HG03097 (cell line): ENCODE measurements around the gene TMEM61.
"Not testable (repeated sequence)": the region's sequence is repeated elsewhere in the genome, so short reads cannot be mapped to it uniquely, and the experiment has no call there.

ENCODE experiments used
- ATAC-seq: cut with Tn5 transposase; IDR thresholded peaks from one replicate; pipeline ENCODE4 v1.9.1; 2021; ENCODE audit not compliant: unreplicated experiment, low FRiP score

The TMEM61 gene

DNA sequence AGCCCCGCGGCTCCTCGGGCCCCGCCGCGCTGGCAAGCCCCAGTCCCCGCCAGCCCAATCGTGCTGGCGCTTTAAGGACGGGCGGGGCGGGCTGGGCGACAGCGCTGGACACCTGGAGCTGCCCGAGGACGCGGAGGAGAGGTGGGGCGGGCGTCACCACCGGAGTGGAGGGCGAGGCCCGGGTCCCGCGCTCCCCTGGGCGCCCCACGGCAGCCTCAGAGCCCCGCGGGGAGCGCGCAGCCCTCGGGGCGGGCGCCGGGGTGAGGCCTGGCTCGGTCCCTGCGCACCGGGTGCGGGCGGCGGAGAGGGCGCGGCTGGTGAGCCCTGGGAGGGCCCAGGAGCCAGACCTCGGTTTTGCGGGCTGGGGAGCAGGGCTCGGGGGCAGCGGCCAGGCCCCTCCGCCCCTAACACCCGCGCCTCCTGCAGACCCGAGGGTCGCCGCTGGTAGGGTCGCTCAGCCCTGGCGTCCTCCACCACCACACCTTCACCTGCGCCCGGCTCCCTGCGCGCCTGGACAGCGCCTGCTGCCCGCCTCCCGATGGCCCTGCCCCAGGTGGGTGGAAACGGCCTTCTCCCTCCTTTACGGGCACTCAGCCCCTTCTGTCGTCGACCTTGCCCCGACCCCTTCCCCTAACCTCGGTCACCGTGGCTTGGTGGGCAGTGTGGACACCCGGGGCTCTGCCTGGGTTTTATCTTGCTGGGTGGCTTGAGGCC, at the start of gene TMEM61:
TSS of gene TMEM61 (plus strand) at position 101 of the 714 bp plus-strand sequence. CDS start at position 539, 438 bp downstream.
- ATAC-seq: no peak

DNA sequence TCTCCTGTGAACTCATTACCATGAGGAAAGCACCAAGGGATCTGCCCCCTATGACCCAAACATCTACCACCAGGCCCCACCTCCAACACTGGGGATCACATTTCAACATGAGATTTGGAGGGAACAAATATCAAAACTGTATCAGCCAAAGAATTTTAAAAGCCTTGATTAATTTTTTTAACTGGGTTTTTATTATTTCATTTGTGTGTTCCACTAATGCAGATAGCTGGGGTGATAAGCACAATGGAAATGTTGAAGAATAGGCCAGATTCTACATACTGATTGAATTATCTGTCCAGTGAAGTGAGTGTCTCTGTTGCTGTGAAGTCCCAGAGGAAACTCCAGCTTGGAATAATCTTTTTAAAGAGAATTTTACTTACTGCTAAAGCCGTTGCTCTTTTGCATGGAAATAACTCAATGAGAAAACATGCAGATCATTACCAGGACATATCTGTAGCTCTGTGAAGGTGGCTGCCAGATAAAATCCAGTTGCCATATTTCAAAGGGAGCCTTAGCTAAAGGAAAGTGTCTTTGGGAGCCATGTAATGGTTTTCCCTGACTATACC, 49.1 kb upstream of the TMEM61 start:
- ATAC-seq: no peak

DNA sequence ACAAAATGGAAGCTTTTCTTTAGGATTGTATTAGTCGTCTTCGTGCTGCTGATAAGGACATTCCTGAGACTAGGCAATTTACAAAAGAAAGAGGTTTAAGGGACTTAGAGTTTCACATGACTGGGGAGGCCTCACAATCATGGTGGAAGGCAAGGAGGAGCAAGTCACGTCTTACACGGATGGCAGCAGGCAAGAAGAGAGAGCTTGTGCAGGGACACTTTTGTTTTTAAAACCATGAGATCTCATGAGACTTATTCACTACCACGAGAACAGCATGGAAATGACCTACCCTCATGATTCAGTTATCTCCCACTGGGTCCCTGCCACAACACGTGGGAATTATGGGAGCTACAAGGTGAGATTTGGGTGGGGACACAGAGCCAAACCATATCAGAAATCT, 46.3 kb upstream of the TMEM61 start:
- ATAC-seq: not testable (repeated sequence)

DNA sequence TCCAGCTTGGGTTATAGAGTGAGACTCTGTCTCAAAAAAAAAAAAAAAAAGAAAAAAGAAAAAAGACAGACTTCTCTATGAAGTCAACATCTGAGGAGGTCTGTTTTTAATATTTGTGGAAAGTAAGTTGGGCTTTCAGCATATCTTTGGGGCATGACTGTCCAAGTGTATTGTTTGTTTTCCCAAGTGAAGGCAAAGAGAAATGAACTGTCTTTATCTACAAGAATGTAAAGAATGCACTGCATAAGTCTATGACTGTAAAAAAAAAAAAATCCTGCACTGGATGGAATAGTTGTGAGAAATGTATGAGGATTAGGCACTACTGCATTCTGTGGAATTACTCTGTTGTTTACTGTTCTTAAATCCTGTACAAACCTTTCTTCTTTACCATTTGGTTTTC, 45.6 kb upstream of the TMEM61 start:
- no peak for ATAC-seq

DNA sequence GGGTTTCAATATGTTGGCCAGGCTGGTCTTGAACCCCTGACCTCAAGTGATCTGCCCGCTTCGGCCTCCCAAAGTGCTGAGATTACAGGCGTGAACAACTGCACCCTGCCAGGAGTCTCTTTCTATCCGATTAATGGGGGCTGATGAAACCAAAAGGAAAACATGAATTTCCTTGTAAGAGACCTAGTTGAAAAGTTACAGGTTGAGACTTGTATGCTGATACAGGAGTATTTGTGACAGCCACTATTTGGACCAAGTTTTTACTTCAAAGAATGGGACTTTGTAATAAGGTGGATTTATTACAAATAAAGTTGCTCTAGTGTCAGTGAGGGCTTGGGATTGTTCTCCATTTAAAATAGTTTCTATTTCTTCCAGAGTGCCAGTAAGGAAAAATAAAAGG, 43.6 kb upstream of the TMEM61 start:
- no peak for ATAC-seq

DNA sequence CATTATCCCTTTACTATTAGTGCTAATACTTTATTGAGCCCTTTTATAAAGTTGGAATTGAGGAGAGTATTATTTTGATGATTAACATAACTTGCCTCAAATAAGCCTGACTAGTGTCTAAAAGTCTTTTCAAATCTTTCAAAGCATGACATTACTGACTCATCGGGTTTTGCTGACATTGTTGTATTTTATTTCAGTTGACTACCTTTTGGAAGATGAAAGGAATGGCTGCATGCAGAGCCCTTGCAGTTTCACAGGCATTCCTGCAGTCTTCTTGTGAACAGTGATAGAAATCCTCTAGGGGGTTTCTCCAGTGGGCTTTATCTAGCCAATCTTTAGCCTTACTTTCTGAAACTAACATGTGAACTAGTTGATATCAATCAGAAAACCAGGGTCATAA, 43.0 kb upstream of the TMEM61 start:
- ATAC-seq: no peak

DNA sequence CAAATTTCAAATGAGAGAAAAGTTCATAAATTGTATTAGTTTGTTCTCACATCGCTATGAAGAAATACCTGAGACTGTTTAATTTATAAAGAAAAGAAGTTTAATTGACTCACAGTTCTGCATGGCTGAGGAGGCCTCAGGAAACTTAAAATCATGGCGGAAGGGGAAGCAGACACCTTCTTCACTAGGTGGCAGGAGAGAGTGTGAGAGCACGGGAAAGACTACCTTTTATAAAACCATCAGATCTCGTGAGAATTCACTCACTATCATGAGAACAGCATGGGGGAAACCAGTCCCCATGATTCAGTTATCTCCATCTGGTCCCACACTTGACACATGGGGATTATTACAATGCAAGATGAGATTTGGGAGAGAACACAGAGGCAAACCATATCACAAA, 41.5 kb upstream of the TMEM61 start:
- not testable (repeated sequence) for ATAC-seq

DNA sequence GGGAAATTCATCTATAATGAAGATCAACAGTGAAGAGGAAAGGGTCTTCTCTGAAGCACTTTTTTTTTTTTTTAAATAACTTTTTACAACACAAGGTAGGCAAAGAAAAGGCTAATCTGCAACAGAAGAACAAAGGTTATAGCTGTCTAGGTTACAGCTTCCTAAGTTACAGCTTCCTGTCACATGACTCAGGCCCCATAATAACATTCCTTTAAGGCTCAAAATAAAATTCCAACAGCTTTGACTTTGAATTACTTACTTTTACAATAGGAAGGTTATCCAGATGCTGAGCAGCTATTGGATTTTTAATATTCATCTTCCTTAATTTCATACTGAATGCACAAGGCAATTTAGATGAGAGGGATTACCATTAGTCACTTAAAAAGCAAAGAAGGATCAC, 40.4 kb upstream of the TMEM61 start:
- no peak for ATAC-seq

DNA sequence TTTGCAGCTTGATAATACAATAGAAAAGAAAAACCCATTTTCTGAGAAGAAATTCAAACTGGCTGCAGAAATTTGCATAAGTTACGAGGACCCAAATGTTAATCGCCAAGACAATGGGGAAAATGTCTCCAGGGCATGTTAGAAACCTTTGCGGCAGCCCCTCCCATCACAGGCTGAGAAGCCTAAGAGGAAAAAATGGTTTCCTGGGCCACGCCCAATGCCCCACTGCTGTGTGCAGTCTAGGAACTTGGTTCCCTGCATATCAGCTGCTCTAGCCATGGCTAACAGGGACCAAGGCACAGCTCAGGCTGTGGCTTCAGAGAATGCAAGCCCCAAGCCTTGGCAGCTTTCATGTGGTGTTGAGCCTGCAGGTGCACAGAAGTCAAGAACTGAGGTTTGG, 37.5 kb upstream of the TMEM61 start:
- no peak for ATAC-seq

DNA sequence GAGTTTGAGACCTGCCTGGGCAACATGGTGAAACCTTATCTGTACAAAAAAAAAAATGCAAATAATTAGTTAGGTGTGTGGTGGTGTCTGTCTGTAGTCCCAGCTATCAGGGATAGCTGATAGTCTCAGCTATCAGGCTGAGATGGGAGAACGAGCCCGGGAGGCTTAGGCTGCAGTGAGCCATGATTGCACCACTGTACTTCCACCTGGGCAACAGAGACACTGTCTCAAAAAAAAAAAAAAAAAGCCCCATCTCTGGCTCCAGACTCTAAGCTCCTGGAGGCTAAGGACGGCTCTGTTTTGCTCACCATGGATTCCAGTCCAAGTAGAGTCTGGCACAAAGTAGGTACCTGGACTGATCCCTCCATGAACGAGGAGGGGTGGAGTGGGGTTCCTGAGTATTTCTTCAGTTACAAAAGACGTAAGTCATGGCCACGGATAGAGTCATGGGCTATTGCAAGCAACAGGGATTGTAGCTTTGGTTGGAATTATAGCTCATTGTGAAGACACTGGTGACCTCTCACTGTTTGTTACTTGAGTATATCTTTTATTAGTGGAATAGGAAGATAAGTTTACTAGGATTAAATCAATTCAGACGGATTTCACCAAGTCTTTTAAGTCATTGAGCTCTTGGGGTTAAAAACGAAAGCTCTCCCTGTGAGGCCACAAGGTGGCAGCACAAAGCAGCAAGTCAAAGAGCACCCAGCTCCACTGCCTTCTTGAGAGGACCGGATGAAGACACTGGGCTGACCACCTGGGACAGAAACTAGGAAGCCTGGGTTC, 35.6 kb upstream of the TMEM61 start:
- ATAC-seq: no peak

DNA sequence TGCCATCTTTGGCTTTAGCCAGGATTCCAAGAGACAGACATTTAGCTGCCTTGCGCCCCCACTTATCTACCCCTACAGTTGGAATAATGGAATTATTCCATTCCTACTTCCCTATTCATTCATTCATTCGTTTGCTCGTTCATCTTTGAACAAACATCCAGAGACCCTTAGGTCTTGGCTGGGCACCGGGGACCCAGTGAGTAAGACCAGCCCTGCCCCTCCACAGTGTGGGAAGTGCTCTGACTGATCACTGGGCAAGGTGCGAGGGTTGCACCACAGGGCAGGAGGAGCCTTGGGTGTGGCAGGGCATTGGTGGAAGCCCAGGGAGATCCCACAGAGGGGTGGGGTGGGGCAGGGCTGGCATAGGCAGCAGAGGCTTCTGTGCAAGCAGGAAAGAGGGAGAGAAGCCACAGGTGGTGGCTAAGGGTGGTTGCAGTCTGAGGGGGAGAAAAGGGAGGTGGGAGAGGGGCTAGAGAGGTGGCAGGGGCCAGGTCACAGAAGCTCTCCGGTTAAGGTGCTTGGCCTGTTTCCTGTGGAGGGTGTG, 35.0 kb upstream of the TMEM61 start:
- no peak for ATAC-seq

DNA sequence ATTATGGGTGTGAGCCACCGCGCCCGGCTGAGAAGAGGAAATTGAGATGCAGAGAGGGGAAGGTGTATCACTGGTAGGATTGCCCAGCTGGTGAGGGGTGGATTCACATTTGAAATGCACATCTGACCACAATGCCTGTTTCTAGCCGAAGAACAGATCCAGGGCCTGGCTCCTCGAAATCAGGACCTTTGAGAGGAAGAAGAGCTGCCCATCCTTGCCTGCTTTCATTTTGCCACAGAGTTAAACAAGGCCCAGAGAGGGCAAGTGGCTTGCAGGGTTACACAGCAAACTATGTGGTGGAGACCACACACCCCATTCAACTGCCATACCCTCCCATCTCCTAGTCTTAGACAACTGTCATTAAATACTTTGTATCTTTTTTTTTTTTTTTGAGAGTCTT, 32.9 kb upstream of the TMEM61 start:
- ATAC-seq: no peak

DNA sequence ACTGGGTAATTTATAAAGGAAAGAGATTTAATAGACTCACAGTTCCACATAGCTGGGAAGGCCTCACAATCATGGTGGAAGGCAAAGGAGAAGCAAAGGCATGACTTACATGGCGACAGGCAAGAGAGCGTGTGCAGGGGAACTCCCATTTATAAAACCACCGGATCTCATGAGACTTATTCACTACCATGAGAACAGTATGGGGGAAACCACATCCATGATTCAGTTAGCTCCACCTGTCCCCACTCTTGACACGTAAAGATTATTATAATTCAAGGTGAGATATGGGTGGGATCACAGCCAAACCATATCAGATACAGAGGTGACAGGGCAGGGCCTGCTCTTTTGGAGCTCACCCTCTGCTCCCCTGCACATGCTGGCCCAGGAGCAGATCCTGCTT, 31.4 kb upstream of the TMEM61 start:
- no peak for ATAC-seq

DNA sequence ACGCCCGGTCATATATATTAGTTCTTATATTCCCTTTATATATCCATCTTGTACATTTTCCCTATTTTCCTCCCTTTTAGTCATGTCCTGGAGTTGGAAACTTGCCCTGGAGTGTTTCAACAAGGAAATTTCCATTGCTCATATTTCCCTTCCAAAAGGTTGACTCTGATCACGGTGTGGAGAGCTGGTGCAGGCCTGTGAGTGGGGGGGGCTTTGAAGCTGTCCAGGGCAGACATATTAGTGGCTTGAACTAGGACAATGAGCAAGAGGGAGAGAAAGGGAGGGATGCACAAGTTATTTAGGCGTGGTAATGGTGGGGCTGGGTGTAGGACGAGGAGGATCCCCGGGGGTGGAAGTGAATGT, 30.4 kb upstream of the TMEM61 start:
- ATAC-seq: no peak

DNA sequence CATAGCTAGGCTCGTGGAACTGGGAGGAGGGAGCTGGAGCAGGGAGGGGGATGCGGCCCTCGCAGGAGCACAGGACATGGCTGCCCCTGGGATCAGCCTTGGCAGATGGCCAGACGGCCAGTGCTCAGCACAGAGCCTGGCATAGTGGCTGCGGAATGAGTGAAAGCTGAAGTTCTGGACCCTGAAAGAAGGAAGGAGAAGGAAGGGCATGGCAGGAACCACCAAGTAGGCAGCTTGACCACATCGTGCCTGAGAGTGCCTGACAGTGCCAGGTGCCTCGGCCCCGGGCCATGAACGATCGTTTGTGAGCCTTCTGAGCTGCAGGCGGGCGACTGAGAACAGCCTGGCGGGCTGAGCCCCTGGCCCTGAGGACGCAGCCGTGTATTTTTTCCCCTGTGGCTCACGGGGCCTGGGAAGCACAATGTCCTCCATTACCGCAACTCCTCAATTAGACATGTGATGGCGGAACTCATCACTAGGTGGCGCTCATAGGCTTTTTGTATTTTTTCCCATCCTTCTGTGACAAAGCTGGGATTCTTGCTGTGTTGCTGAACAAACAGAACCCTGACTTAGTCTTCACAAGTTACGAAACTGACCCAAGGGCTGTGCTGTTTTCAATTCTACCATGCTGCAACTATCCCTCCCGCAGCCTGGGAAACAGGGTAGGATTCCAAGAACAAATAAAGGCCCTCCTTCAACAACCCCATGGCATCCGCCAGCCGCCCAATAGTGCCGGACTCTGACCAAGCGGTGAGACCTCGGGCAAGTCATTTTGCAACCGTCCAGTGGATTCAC, 29.9 kb upstream of the TMEM61 start:
- no peak for ATAC-seq

DNA sequence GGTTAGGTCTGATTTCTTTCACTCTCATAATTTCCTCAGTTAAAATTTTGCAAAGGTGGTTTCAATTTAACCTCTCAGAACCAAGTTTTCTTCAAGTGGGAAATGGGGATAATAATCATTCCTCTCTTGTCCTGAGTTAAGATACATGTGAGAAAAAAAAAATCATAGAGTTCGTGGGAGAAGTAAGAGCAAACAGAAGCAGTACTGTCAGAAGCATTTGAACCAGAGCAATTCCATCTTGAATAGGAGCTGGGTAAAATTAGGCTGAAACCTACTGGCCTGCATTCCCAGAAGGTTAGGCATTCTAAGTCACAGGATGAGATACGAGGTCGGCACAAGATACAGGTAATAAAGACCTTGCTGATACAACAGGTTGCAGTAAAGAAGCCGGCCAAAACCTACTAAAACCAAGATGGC, 28.6 kb upstream of the TMEM61 start:
- no peak for ATAC-seq

DNA sequence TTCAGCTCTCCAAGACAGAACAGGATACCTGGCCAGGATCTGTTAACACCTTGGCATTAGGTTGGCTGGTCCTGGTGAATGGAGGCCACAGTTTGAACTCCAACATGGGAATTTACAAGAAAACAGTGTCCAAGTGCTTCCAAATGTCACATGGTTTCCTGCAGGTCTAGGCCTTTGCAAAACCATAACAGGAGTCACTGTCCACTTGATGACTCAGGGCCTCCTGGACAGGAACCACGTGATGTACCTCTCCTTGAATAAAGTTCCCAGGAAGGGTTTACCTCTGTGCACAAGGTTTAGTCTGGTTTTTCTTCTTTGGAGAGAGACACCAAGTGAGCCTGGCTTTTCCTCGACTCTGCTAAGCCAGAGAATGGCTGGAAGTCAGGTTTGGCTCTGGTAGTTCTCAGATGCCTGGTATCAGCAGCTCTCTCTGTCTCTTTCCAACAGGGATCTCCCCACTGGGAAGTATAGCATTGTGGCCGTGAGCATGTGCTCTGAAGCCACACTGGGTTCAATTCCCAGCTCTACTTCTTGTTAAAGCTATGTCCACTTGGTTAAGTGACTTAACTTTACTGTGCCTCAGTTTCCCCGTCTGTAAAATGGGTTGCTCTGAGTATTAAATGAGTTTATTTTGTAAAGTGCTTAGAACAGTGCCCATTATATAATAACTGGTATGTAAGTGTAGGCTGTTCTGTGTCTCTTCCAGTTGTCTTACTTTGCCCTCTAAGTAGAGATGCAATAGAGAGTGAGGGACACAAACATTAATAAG, 27.3 kb upstream of the TMEM61 start:
- ATAC-seq: no peak

DNA sequence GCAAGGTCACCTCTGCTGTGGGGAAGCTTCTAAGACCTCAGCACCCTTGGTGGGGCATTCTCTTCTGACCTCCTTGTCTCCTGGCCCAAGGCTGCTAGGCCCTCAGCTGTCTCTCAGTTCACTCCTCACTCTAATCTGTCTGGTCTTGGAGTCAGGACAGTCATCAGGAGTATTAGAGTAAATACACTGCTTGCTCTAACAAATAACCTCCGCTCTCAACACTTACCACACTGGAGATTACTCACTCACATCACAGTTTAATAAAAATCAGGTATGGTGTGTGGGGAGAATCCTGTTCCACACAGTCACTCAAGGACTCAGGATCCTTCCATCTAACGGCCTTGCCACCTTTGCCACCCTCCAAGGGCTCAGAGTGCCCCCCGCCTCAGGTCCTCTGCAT, 26.6 kb upstream of the TMEM61 start:
- no peak for ATAC-seq

DNA sequence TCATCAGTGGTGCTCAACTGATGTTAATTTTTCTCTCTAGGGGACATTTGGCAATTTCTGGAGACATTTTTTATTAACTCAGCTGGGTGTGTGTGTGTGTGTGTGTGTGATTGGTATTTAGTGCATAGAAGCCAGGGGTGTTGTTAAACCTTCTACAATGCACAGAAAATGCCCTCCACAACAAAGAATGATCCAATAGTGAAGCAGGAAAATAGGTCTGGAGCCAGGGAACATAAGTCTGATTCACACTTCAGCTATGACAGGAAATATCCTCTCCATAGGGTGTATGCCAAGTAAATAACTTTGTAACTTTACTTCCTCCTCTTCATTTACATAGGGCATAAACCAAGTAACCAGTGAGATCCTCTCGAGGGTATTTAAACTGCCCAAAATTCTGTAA, 25.1 kb upstream of the TMEM61 start:
- no peak for ATAC-seq

DNA sequence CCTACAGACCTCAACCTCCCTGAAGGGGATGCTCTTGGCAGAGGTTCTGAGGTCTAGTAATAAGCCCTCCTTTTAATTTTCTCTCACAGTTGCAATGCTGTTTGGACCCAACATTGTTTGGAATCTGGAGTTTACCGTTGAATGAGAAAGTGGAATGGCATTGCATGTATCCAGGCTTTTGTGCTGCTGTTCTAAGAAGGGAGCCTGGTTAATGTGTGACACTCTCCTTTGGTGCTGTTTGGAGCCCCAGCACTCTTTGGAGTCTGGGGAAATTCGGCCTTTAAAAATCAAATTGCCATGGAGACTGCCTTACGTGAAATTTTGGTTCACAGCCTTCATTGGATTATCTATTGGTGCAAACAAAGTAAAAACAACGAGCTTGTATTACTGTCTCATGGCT, 23.7 kb upstream of the TMEM61 start:
- no peak for ATAC-seq
